HG02798 (cell line): ENCODE results near the gene PPP1R13B.

Source experiments
- ATAC-seq: cut with Tn5 transposase; IDR thresholded peaks from one replicate; pipeline ENCODE4 v1.9.1; 2021; ENCODE audit warnings: mild to moderate bottlenecking; ENCODE audit not compliant: unreplicated experiment, poor library complexity

The PPP1R13B gene

GRCh38 chr14:103836976-103837725 is 10.2 kb downstream of the PPP1R13B start:
- ATAC-seq: no peak

DNA sequence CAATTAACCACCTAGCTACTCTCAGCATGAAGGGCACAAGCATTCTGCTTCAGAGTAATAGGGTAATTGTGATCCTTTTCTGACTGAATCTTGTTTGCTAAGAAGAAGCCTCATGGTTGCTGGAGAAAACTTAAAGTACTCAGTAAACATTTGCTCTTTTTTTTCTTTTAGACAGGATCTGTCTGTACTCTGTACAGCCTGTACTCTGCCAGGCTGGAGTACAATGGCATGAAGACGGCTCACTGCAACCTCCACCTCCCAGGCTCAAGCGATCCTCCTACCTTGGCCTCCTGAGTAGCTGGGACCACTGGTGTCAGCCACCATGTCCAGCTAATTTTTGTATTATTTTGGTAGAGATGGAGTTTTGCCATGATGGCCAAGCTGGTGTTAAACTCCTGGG is 12.4 kb downstream of the PPP1R13B start:
- ATAC-seq: no peak

DNA sequence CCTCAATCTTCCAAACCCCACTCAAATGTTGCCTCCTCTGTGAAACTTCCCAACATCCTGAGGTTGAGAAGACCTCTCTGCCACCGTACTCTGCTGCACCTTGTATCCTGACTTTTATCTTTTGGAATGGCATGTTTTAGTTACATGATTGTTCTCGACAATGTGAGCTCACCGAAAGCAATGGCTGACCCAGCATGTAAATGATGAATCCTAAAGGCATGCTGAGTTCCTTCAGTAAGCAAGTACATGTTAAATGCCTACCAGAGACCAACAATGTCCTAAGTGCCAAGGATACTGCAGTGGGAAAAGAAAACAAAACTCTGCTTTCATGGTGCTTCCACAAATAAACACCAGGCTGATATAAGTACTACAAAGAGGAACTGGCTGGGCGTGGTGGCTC is 13.7 kb downstream of the PPP1R13B start:
- ATAC-seq: no peak

- no peak for ATAC-seq
These were observed 15.3 kb downstream of the PPP1R13B start for GRCh38 chr14:103832046-103832445.

GRCh38 chr14:103830511-103831270 is 16.7 kb downstream of the PPP1R13B start:
- ATAC-seq: no peak

DNA sequence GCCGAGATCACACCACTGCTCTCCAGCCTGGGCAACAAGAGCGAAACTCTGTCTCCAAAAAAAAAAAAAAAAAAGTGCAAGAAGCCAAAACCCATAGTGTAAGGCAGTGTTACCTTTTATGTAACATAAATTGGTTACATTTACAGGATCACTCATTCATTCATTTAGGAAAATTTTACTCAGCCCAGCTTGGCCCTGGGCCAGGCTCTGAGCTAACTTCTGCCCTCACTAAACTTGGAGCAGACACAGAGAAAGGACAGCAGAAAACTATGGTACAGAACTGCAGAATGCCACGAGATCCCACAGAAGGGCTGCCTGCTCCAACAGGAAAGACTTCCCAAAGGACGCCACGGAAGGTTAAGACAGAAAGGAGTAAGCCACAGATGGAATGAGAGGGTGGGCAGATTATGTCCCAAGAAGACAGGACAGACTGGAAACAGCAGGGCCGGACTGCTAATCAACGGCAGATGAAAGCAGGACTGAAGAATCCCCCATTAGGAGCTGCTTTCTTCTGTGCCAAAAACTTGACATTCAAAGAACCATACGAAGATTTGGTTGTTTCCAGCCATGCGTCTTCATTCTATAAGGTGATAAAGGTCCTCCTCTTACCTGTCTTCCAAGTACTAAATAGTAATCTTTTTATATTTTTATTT is 18.9 kb downstream of the PPP1R13B start:
- ATAC-seq: no peak

DNA sequence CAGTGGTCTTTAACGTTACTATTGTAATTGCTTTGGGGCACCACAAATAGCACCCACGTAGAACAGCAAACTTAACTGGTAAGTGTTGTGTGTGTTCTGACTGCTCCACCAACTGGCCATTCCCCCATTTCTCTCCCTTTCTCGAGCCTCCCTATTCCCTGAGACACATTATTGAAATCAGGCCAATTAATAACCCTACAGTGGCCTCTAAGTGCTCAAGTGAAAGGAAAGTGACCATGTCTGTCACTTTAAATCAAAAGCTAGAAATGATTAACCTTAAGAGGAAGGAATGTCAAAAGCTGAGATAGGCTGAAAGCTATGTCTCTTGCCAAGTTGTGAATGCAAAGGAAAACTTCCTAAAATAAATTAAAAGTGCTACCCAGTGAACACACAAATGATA is 22.3 kb downstream of the PPP1R13B start:
- no peak for ATAC-seq

- no peak for ATAC-seq
These were observed 26.5 kb downstream of the PPP1R13B start for GRCh38 chr14:103820908-103821307.

DNA sequence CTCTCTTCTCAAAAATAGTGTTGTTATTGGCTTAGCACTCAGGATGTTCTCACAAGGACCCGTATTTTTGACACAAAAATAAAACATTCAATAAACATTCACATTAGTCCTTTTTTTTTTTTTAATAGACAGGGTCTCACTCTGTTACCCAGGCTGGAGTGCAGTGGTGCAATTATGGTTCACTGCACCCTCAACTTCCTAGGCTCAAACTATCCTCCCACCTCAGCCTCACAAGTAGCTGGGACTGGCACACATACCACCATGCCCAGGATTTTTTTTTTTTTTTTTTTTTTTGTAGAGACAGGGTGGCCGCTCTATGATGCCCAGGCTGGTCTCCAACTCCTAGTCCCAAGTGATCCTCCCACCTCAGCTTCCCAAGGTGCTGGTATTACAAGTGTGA is 27.0 kb downstream of the PPP1R13B start:
- no peak for ATAC-seq

DNA sequence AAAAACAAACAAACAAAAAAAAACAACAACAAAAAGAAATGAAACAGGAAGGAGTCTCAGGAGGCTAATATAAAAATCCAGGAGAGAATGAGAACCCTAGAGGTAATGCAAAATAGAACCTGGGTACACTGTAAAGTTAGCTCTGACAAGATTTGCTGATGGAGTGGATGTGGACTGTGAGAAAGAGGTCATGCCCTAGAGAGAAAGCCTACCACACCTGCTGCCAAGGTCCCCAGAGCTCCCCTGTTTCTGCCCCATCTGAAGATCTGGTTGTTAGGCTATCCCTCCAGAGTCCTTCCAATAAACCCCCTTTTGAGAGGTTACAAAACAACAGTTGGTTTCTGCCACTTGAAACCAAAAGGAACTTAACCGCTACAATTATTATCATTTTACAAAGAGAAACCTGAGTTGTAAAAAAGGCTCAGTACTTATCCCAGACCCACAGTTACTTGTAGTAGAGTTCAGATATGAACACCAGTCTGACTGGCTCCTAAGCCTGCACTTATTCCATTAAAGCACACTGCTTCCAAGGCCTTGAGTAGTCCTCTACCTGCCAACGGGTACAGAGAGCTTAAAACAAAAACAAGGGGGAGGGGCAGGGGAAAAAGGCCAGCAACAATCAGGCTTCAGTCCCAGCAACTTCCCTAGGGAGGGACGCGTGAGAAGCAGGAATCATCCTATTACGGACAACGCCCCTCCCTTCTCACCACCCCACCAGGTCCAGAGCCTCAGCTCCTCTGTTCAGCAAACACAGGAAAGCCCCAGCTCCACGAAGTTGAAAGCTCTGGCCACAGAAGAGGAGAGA is 27.7 kb downstream of the PPP1R13B start:
- ATAC-seq: no peak

DNA sequence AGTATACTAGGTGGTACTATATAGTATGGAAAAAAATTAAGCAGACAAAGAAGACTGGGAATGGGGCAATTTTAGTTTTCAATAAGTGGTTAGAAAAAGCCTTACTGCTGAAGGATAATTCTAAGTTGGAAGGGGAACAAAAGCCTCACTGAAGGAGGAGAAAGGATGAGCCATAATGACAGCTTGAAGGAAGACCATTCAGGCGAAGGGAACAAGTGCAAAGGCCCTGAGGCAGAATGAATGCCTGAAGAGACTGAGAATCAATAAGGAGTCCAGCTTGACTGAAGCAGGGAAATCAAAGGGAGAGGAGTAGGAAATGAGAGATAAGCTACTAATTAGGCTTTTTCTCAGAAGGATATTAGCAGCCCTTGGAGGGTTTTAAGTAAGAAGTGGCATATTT is 28.5 kb downstream of the PPP1R13B start:
- no peak for ATAC-seq

DNA sequence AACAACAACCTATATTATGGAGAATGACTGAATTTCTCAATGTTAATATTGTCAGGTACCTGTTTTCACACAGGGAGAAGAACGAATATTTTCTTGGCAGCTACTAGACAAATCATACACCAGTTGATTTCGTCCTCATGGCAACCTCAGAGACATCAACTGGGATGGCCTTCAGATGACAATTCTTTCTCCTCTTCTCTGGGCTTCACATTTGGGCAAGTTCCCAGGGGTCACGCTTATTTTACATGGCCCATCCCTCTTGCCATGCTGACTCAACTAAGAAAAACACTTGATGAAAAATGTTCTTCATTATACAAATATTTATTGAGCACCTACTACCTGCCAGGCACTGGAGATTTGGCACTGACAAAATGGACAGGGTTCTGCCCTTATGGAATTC is 29.0 kb downstream of the PPP1R13B start:
- no peak for ATAC-seq

DNA sequence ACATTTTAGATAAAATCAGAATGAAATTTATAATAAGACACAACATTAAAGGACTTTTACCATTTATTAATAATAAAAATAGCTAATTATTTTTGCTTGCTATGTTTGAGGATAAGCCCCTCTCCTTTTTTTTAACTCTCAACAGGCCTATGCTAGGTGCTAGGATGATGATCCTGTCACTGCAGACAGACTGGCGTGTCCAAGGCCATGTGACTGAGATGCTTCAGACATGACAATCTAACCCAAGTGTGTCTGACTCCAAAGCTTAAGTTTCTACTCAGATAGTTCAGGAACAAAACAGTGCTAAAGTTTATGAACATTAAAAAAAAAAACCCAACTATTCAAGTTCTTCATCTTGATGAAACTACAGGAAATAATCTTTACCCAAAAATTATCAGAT is 29.8 kb downstream of the PPP1R13B start:
- ATAC-seq: no peak

DNA sequence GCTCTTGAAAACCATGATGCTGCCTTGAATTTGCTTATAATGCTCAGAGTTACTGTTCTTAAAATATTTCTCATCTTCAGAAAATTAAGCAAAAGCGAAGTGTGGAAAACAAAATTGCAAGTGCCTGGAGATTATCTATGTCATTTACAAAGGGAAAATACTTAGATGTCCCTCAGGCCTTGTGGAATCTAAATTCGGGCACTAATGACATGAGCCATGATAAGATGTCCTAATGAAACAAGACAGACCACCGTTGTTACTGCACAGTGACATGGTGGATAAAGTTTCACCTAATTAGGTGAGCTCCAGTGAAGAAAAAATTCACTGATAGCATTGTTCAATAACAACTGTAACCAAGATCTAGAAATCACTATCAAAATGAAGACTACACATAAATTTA is 30.4 kb downstream of the PPP1R13B start:
- no peak for ATAC-seq

- ATAC-seq: no peak
These were observed 32.1 kb downstream of the PPP1R13B start for GRCh38 chr14:103815253-103815652.

- no peak for ATAC-seq
These were observed 36.2 kb downstream of the PPP1R13B start for GRCh38 chr14:103811189-103811588.

DNA sequence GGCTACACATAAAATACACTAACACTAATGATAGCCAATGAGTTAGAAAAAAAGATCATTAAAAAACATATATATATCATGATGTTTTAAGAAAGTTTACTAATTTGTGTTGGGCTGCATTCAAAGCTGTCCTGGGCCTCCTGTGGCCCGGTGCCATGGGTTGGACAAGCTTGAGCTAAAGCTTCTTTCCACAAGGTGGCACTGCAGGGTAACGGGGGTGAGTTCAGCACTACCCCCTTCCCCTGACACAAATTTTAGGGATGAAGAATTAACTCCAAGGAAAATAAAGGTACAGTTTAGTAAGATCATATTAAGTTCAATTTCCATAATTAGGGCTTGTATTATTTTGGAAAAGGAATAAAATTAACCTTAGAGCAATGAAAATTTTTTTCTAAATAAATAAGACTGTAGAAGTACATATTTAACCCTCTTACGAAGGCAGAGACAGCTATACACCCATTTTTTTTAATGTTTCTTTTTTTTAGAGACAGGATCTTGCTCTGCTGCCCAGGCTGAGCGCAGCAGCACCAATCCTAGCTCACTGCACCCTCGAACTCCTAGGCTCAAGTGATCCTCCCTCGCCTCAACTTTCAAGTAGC is 38.9 kb downstream of the PPP1R13B start:
- ATAC-seq: no peak

DNA sequence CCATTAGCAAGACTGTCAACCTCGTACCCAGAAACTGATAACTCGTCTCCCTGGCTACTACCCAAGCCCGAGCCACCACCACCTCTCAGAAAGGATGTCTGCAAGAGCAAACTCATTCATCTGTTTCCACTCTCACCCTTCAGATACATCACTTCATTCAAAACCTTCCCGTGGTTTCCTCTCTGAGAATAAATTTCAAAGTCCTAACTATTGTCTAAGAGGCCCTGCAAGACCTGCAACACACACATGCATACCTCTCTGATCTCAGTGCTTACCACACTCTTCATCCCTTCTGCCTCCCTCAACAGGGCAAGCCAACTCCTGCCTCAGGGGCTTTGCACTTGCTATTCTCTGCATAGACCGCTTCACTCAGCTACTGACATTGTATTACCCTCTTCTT is 40.6 kb downstream of the PPP1R13B start:
- no peak for ATAC-seq

DNA sequence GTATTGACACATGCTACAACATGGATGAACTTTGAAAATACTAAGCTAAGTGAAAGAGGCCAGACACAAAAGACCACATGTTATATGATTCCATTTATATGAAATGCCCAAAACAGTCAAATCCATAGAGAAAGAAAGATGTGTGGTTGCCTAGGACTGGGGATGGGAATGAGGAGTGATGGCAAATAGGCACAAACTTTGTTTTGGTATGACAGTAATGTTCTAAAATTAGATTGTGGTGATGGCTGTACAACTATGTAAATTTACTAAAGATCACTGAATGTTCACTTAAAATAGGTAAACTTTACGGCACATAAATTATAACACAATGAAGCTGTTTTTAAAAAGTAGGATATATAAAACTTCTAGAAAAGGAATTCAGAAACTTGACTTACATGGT is 41.7 kb downstream of the PPP1R13B start:
- no peak for ATAC-seq

- ATAC-seq: no peak
These were observed 43.7 kb downstream of the PPP1R13B start for GRCh38 chr14:103803661-103804060.
